C4-2B (cell line): Measurements from ENCODE around the gene CHRNE.

Source experiments
- CTCF ChIP-seq: fragments of 450-650 bp; conservative IDR thresholded peaks from 2 replicates; pipeline ENCODE4 v1.5.1; 2017; ENCODE audit warnings: mild to moderate bottlenecking
- ZFX ChIP-seq: fragments of 450-650 bp; IDR thresholded peaks from 2 replicates; pipeline ENCODE4 v1.6.1; 2017

- no peak for TF ChIP-seq CTCF
- no peak for TF ChIP-seq ZFX
Measured at GRCh38 chr17:4861052-4861451, 41.8 kb downstream of the CHRNE start.
